Measurements from ENCODE around the gene TLE3.

The TLE3 gene

GRCh38 chr15:70046679-70047369 is 50.9 kb downstream of the TLE3 start:
- no peak for DNase-seq

DNA sequence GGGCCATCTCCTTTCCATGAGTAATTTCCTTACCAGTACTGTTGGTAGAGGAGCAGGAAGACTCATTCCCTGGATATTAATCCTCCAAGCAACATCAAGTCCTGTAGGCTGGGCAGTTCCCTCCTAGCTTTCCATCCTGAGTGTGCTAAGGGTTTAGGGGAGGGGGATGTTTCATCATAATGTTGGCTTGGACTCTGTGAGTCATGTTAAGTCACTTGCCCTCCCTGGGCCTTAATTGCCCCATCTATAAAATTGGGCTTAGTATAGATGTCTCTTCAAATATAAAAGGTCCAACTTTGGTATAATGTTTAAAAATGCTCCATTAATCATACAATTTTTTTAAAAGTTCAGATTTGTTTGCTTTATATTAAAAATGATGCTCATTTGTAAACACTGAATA is 52.7 kb downstream of the TLE3 start:
- DNase-seq: no peak

GRCh38 chr15:70044168-70044567 is 53.5 kb downstream of the TLE3 start:
- DNase-seq: no peak

DNA sequence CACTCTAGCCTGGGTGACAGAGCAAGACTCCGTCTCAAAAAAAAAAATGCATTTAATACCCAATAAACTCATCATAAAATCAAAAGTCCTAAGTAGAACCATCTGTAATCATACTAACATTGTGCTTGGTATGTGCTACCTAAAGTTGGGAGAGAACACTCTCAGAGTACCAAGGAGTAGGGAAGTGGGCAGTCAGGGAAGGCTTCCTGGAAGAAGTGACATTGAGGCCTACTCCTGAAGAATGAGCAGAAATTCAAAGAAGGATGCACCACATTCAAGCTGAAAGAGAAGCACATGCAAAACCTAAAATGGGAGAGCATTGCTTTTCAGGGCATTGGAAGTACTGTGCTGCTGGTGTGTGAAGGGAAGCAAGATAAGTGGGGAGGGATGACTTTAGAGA is 54.1 kb downstream of the TLE3 start:
- DNase-seq: no peak

- DNase-seq: no peak
These were observed 55.0 kb downstream of the TLE3 start for GRCh38 chr15:70042553-70043214.

DNA sequence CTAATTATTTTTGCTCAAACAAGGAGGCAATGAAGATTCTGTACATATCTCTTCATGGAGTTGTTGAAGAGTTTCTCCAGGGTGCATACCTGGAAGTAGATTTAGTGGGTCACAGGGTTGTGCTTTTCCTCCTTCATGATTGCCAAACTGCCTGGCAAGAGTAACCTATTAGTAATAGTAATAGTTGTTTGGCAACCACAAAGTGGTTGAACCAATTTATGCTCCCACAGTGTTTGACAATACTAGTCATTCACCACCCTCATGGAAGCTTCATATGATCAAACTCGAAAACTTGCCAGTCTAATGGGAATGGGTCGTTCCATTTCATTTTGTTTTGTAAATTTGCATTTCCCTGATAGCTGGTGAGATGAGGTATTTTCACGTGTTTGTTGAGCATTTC is 57.8 kb downstream of the TLE3 start:
- DNase-seq: no peak

DNA sequence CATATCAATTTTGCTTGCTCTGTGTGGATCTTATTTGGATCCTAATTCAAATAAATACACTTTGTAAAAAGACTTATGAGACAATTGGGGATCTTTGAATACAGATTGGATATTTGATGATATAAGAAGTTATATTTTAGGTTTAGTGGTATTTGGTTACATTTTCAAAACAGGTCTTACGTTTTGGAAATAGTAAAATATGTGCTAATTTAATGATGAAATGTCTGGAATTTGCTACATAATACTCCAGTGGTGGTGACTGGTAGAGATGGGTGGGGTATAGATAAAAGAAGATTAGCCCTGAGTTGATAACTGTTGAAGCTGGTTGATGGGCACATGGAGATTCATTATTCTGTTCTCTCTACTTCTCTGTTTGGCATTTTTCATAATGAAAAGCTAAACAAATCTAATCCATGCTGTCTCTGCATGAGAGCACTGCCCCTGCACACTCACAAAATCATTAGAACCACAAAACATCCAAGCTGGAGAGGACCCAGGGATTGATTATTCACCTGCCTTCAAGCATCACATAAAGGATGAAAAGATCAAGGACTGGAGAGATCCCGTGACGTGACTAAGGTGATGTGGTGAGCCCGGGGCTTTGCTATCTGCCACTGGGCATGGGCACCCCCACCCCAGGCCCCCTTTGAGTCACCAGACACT is 58.9 kb downstream of the TLE3 start:
- DNase-seq: no peak

DNA sequence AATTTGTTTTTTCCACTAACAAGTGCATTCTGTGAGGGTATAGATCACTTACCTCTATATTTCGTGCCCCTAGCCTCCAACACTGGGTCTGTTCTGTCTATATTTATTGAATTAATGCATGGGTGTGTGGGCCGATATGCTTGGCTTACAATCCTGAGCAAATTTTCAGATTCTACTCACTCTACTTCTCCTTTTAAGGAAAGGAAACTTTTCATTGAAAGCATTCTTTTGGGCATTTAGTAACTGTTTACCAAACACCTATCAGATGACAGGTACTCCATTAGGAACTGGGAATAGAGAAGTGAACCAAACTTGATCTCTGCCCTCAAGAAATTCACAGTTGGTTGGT is 60.5 kb downstream of the TLE3 start:
- DNase-seq: no peak

DNA sequence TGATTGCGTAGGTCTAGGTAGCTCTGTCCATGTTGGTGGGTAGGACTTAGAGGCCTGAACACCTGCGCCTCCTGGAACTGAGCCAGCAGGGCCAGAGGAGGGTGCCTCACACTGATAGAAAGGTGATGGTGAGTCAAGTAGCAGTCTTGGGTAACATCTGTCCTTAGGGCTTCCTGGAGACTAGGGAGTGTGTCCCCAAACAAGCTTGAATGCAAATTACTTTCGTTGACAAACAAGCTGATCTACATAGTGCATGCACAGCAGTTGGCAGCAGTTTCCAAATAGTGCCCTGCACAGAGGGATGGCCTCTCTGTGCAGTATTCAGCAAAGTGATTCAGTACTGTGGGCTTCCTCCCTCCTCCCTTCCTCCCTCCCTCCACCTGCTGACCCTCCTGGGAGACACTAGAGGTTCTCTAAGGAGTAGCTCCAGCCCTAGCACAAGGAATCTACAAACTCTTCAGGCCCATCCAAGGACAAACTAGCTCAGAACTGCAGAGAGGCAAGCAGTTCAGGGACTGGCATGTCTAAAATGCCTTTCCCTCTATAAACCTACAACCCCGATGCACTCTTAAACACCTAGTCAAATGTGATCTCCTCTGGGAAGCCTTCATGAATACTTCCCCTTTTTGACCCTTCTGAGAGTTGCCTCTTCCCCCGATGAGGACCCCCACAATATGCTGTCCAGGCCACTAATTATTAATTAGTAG is 61.0 kb downstream of the TLE3 start:
- no peak for DNase-seq

GRCh38 chr15:70035719-70036077 is 62.0 kb downstream of the TLE3 start:
- DNase-seq: no peak

GRCh38 chr15:70035051-70035718 is 62.5 kb downstream of the TLE3 start:
- no peak for DNase-seq

GRCh38 chr15:70034596-70034995 is 63.1 kb downstream of the TLE3 start:
- DNase-seq: no peak

DNA sequence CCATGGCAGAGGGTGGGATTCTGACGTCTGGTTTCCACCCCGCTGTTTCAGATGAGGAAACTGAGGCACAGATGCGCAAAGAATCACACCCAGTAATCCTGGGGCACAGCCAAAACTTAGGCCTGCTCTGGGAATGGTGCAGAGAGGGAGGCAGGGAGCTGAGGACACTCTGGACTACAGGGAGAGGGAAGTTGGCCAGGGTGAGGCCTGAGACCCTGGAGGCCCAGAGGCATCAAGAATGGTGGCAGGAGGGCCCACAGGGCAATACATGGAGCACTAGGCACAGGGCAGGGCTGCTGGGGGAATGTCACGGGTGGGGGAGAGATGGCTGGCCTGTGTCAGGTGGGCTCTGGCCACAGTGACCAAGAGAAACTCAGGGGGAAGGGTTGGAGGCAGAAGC is 63.6 kb downstream of the TLE3 start:
- no peak for DNase-seq

- no peak for DNase-seq
These were observed 64.1 kb downstream of the TLE3 start for GRCh38 chr15:70033529-70034140.

DNA sequence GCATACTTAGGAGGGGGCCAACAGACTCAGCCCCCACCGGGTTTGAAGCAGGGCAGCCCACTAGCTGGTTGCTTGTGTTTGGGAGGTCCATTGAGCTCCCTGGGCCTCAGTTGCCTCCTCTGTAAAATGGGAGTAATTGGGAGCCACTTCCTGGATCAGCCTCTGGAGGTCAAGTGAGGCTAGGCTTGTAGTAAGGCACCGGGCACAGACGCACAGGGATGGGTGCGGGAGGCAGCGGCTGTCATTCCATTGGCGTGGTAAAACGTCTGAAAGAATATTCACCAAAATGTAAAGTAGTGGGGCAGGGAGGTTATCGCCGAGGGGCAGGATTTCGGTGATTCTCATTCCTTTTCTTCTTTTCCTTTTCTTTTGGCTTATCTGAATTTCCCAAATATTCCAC is 64.6 kb downstream of the TLE3 start:
- no peak for DNase-seq

GRCh38 chr15:70032509-70032908 is 65.2 kb downstream of the TLE3 start:
- DNase-seq: no peak

DNA sequence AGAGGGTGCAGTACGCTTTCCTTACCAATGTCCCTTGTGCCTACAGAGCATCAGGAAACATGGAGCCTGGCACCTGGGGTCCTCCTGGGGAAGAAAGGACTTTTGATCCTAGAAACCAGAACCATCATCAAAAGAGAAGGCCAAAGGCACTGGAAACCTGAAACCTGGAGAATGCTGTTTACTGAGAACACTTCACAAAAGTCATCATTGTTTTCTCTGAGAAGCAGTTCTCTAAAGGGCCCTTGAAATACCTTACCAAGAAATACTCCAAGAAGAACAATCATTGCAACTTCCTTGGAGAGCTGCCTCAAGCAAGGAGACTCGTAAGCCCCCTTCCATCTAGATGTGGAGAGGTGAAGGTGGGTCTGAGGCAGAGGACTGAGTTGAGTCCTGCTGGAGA is 66.0 kb downstream of the TLE3 start:
- no peak for DNase-seq

DNA sequence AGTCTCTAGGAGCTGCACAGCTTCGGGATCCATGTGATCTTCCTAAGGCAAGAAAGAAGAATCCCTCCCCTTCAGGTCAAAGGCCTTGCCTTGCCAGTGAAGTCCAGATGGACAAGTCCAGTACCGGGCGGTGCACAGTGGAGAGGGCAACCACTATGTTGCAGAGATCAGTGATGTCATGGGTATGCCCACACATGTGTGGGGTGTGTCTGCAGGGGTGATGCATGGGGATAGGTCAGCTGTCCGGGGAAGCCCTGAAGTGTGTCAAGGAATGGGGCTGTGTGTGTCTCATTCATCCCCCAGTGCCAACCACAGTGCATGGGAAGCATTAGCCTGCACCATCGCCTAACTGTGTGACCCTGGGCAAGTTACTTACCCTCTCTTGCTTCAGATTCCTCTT is 66.5 kb downstream of the TLE3 start:
- no peak for DNase-seq

GRCh38 chr15:70030851-70031250 is 66.9 kb downstream of the TLE3 start:
- no peak for DNase-seq

- DNase-seq: no peak
These were observed 68.4 kb downstream of the TLE3 start for GRCh38 chr15:70029297-70029701.

DNA sequence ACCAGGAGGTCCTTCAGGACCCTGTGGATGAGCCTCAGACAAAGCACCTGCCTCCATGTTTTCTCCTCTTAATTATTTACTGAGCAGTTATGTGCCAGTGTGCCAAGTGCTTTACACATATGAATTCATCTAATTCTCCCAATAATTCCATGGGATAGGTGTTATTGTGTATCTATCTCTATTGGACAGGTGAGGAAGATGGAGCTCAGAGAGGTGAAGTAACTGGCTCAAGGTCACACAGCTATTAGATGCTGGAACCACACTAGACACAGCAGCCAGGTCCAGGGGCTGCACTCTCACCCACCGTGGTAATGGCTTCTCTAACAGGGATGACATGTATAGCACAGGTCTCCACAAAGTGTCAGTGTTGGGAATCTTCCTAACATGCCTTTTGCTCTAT is 70.2 kb downstream of the TLE3 start:
- no peak for DNase-seq

GRCh38 chr15:70026991-70027390 is 70.7 kb downstream of the TLE3 start:
- DNase-seq: no peak
